ENCODE data around the gene AK4.

Gene AK4

DNA sequence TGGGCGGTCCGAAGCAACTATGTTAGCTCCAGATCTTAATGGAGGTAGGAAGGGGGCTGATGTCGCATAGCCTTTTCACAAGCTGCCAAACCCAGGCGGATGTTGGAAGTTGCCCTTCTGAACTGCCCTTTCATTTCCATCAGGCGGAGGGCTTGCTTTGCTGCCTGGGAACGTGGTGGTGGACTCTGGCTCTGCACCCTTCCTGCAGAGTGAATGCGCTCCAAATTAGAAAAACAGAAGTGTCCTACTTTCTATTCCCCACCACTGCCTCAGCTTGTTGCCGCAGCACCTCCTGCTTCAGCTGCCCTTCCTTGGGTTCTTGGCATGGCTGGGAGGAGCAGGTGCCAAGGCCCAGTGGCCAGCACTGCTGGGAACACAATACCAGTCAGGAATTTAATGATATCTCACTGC is 60.6 kb downstream of the AK4 start:
- TF ChIP-seq ZFX (IDR thresholded peaks at IDR 0.05; ENCODE audit: borderline replicate concordance), result no peak
- no peak for TF ChIP-seq CTCF (IDR thresholded peaks at IDR 0.05)
- no peak overlapping the region for H3K27ac ChIP-seq

GRCh38 chr1:65209005-65209885 is 61.2 kb downstream of the AK4 start:
- TF ChIP-seq CTCF (IDR thresholded peaks at IDR 0.05) (peak; percentile 66), ZFX (IDR thresholded peaks at IDR 0.05; ENCODE audit: borderline replicate concordance) (no peak)
- no peak overlapping the region for H3K27ac ChIP-seq

- H3K27ac ChIP-seq, result no peak overlapping the region
- no peak for TF ChIP-seq ZFX (IDR thresholded peaks at IDR 0.05; ENCODE audit: borderline replicate concordance)
- no peak for TF ChIP-seq CTCF (IDR thresholded peaks at IDR 0.05)
These were observed 62.3 kb downstream of the AK4 start for GRCh38 chr1:65210325-65210724.

- TF ChIP-seq CTCF (IDR thresholded peaks at IDR 0.05) (no peak), ZFX (IDR thresholded peaks at IDR 0.05; ENCODE audit: borderline replicate concordance) (no peak)
- H3K27ac ChIP-seq, result no peak overlapping the region
These were observed 63.3 kb downstream of the AK4 start for GRCh38 chr1:65211331-65211730.

DNA sequence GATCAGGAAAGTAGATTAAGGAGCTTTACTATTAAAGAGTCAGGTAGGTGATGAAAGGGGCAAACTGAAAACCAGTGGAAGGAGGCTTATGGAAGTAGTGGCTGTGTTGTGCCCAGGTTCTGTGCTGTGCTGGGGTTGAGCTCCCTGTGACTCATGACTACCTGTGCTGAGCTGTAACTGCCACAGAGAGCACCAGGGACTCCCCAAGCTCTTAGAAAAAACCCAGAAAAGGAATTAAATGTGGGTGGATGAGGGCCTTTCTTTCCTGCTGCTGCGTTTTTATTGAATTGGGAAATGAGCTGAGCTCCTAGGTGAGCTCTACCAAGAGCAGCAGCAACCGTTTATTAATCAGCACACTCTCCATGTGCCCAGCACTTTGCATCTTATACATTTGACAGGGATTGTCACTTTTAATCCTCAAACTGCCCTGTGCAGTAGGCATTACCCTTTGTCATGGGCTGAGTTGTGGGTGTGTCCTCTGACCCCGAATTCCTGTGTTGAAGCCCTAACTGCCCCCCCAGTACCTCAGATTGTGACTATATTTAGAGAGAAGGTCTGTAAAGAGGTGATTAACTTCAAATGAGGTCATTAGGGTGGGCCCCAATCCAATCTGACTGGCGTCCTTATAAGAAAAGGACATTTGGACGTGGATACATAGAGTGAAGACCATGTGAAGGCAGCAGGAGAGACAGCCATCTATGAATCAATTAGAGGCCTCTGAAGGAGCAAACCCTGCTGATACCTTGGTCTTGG is 65.4 kb downstream of the AK4 start:
- no peak overlapping the region for H3K27ac ChIP-seq
- TF ChIP-seq CTCF (IDR thresholded peaks at IDR 0.05) (no peak), ZFX (IDR thresholded peaks at IDR 0.05; ENCODE audit: borderline replicate concordance) (no peak)

- no peak overlapping the region for H3K27ac ChIP-seq
- TF ChIP-seq ZFX (IDR thresholded peaks at IDR 0.05; ENCODE audit: borderline replicate concordance) (no peak), CTCF (IDR thresholded peaks at IDR 0.05) (no peak)
These were observed 66.5 kb downstream of the AK4 start for GRCh38 chr1:65214340-65215027.

Measured in 22Rv1 (cell line).